Measurements from ENCODE around the gene PRR13. TPM values are rescaled to one million over a fixed set of nuclear protein-coding genes. Genes with fewer than 3 reads are reported as not detected.
"Not testable (repeated sequence)": the region's sequence is repeated elsewhere in the genome, so short reads cannot be mapped to it uniquely, and the experiment has no call there.

PRR13 gene
- total RNA-seq, 1 donor from 2014 or later = 172 TPM

- Histone ChIP-seq H3K4me1 (no peaks in the 10 kb centered on the region), H3K9me3 (no peaks in the 10 kb centered on the region), H3K27ac (no peak overlapping the region), H3K27me3 (no peaks in the 10 kb centered on the region), H3K4me3 (no peak overlapping the region), H3K36me3 (no peaks in the 10 kb centered on the region)
- no peak for ATAC-seq
- TF ChIP-seq CTCF (IDR thresholded peaks at IDR 0.05) = no peak
- intact Hi-C loops (cut with DNase I) = no loop called here
- no peak for DNase-seq
Observed at GRCh38 chr12:53431187-53431586, 10.3 kb upstream of the PRR13 start.

GRCh38 chr12:53435326-53435725 is 6.2 kb upstream of the PRR13 start:
- ATAC-seq; H3K27ac ChIP-seq; DNase-seq; H3K4me3 ChIP-seq; H3K36me3 ChIP-seq; H3K27me3 ChIP-seq; H3K4me1 ChIP-seq; H3K9me3 ChIP-seq; intact Hi-C loops (cut with DNase I): not testable (repeated sequence)

- H3K27ac ChIP-seq; H3K9me3 ChIP-seq; intact Hi-C loops (cut with DNase I); H3K4me3 ChIP-seq; DNase-seq; H3K27me3 ChIP-seq; ATAC-seq: not testable (repeated sequence)
- Histone ChIP-seq H3K36me3 (peaks cover 12% of the 10 kb centered on the region), H3K4me1 (peaks cover 21% of the 10 kb centered on the region)
Observed at GRCh38 chr12:53439582-53439981, 2.0 kb upstream of the PRR13 start.

- DNase-seq = no peak
- peaks cover 31% of the 10 kb centered on the region for H3K4me1 ChIP-seq
- no peaks in the 10 kb centered on the region for H3K27me3 ChIP-seq
- intact Hi-C loops (cut with DNase I) = no loop called here
- H3K27ac ChIP-seq = no peak overlapping the region
- TF ChIP-seq CTCF (IDR thresholded peaks at IDR 0.05) = no peak
- no peak overlapping the region for H3K4me3 ChIP-seq
- no peaks in the 10 kb centered on the region for H3K9me3 ChIP-seq
- H3K36me3 ChIP-seq = peaks cover 48% of the 10 kb centered on the region
- ATAC-seq = no peak
Observed at GRCh38 chr12:53443955-53444354, 2.4 kb downstream of the PRR13 start.

- H3K27me3 ChIP-seq; H3K27ac ChIP-seq; ATAC-seq; intact Hi-C loops (cut with DNase I); H3K4me3 ChIP-seq; H3K9me3 ChIP-seq; DNase-seq: not testable (repeated sequence)
- Histone ChIP-seq H3K36me3 (peaks cover 48% of the 10 kb centered on the region), H3K4me1 (peaks cover 31% of the 10 kb centered on the region)
Observed at GRCh38 chr12:53444593-53445325, 3.2 kb downstream of the PRR13 start.

GRCh38 chr12:53450936-53451335 is 9.4 kb downstream of the PRR13 start:
- intact Hi-C loops (cut with DNase I) = no loop called here
- H3K27me3 ChIP-seq = no peaks in the 10 kb centered on the region
- DNase-seq = no peak
- no peak for ATAC-seq
- no peak overlapping the region for H3K4me3 ChIP-seq
- H3K27ac ChIP-seq = no peak overlapping the region
- peaks cover 31% of the 10 kb centered on the region for H3K4me1 ChIP-seq
- TF ChIP-seq CTCF (IDR thresholded peaks at IDR 0.05) = no peak
- peaks cover 42% of the 10 kb centered on the region for H3K36me3 ChIP-seq
- no peaks in the 10 kb centered on the region for H3K9me3 ChIP-seq

- Histone ChIP-seq H3K27ac (peak within 1 kb of the TSS; percentile 91), H3K4me3 (peak within 1 kb of the TSS; percentile 70), H3K4me1 (peaks cover 34% of the 10 kb centered on the region), H3K9me3 (no peaks in the 10 kb centered on the region), H3K27me3 (no peaks in the 10 kb centered on the region), H3K36me3 (peaks cover 42% of the 10 kb centered on the region)
- TF ChIP-seq CTCF (IDR thresholded peaks at IDR 0.05) = peak; percentile 87
- intact Hi-C loops (cut with DNase I) = no loop called here
- peak; percentile 99 for DNase-seq
- peak; percentile 96 for ATAC-seq
Observed at GRCh38 chr12:53451661-53452158, 10.2 kb downstream of the PRR13 start, which contains the start of gene PCBP2. Gene PCBP2 (plus strand): TSS chr12:53452102. CDS start chr12:53454801, 2,699 bp downstream.
